Endothelial cell of umbilical vein (primary cell): Measurements from ENCODE around the gene DIO1. TPM values are rescaled to one million over a fixed set of nuclear protein-coding genes. Genes with fewer than 3 reads are reported as not detected.

ENCODE experiments used
- BruUV-seq: library from RNA; stranded (reverse); fragments of 400-500 nt; replicated peaks from 2 replicates; lab custom pipeline; 2021; lab: Mats Ljungman, UMichigan
- CTCF ChIA-PET: fragments of 300-600, 350-600 bp; sonication (Branson Sonifier 250); formaldehyde crosslinking; loops from one replicate; lab custom pipeline; 2021; ENCODE audit warnings: antibody characterized with exemption, inconsistent platforms; lab: Charles Lee
- POLR2A ChIA-PET: fragments of 300-600, 350-600 bp; sonication (Branson Sonifier 250); formaldehyde crosslinking; loops from one replicate; lab custom pipeline; 2021; ENCODE audit warnings: antibody characterized with exemption, inconsistent platforms; lab: Charles Lee
- DNase-seq: peaks from one replicate; pipeline ENCODE4 v3.0.0-alpha.2; 2011; ENCODE audit warnings: low read depth, low spot score
- FAIRE-seq: peaks from 2 replicates; lab custom pipeline; 2011; peaks lifted over from hg19 to GRCh38; lab: Jason Lieb, UNC
- H2AFZ ChIP-seq: 2 replicates; pipeline ENCODE4 v1.6.0; 2012; ENCODE audit warnings: low read depth, low read length, control low read depth, inconsistent platforms
- H3K27ac ChIP-seq: 2 replicates; pipeline ENCODE4 v1.5.1; 2011; ENCODE audit warnings: low read depth, mild to moderate bottlenecking, control low read depth, low read length, moderate library complexity; ENCODE audit not compliant: insufficient read depth
- H3K27me3 ChIP-seq, 2 experiments: 2 replicates each; pipeline versions ENCODE4 v1.6.0 to v1.6.1; 2011; ENCODE audit warnings: low read length in 2 of 2, mixed read lengths in 1 of 2; ENCODE audit not compliant: control insufficient read depth in 2 of 2, insufficient read depth in 2 of 2
- H3K36me3 ChIP-seq, 2 experiments: 2 replicates in 1 of 2; 3 replicates in 1 of 2; pipeline ENCODE4 v1.5.1; 2011; ENCODE audit warnings: low read length in 2 of 2, mild to moderate bottlenecking in 1 of 2, moderate library complexity in 1 of 2; ENCODE audit not compliant: control insufficient read depth in 2 of 2, insufficient read depth in 2 of 2; ENCODE audit errors: extremely low read depth in 1 of 2
- H3K4me1 ChIP-seq: 3 replicates; pipeline ENCODE4 v1.5.1; 2011; ENCODE audit warnings: mild to moderate bottlenecking, low read length; ENCODE audit not compliant: control insufficient read depth, insufficient read depth; ENCODE audit errors: extremely low read depth
- H3K4me2 ChIP-seq: 2 replicates; pipeline ENCODE4 v1.6.1; 2011; ENCODE audit warnings: low read length, control low read depth, mixed read lengths; ENCODE audit not compliant: insufficient read depth
- H3K4me3 ChIP-seq, 3 experiments: fragments of 200-600 bp in 1 of 3; sonication (generic), shearing (Covaris generic) in 1 of 3; replicated peaks in 1 of 3; 2 replicates each; pipeline ENCODE4 v1.5.1; 2011 to 2016; ENCODE audit warnings: control low read depth in 3 of 3, low read length in 3 of 3, mild to moderate bottlenecking in 2 of 3, inconsistent platforms in 1 of 3, low read depth in 1 of 3, moderate library complexity in 1 of 3; ENCODE audit not compliant: insufficient read depth in 1 of 3
- H3K79me2 ChIP-seq: 2 replicates; pipeline ENCODE4 v1.6.0; 2012; ENCODE audit warnings: low read length, inconsistent platforms; ENCODE audit not compliant: control insufficient read depth, insufficient read depth
- H3K9ac ChIP-seq: replicated peaks from 2 replicates; pipeline ENCODE3; 2011; ENCODE audit warnings: low read length, control low read depth; ENCODE audit not compliant: insufficient read depth; ENCODE audit errors: extremely low read depth
- H3K9me1 ChIP-seq: replicated peaks from 3 replicates; pipeline ENCODE4 v1.6.0; 2011; ENCODE audit warnings: mild to moderate bottlenecking, low read length; ENCODE audit not compliant: control insufficient read depth, insufficient read depth; ENCODE audit errors: extremely low read depth
- H3K9me3 ChIP-seq: replicated peaks from 2 replicates; pipeline ENCODE4 v1.5.1; 2012; ENCODE audit warnings: low read length, inconsistent platforms; ENCODE audit not compliant: control insufficient read depth, insufficient read depth
- H4K20me1 ChIP-seq: replicated peaks from 2 replicates; pipeline ENCODE3; 2011; ENCODE audit warnings: mild to moderate bottlenecking, low read length; ENCODE audit not compliant: control insufficient read depth, insufficient read depth; ENCODE audit errors: extremely low read depth
- CTCF ChIP-seq, 2 donors: IDR thresholded peaks; 1 replicate in 1 of 2; 2 replicates in 1 of 2; pipeline ENCODE4 v1.5.1; 2011; ENCODE audit warnings: low read length in 2 of 2, mild to moderate bottlenecking in 2 of 2, moderate library complexity in 2 of 2, control low read depth in 1 of 2, inconsistent platforms in 1 of 2, low read depth in 1 of 2; ENCODE audit not compliant: insufficient read depth in 1 of 2; ENCODE audit errors: extremely low read depth in 1 of 2
- EZH2 ChIP-seq: IDR thresholded peaks from 2 replicates; pipeline ENCODE4 v1.6.1; 2012; ENCODE audit warnings: borderline replicate concordance, low read depth, mild to moderate bottlenecking, moderate library complexity, low read length, inconsistent platforms; ENCODE audit not compliant: severe bottlenecking
- FOS ChIP-seq: IDR thresholded peaks from 2 replicates; pipeline ENCODE4 v1.6.1; 2011; ENCODE audit warnings: mild to moderate bottlenecking, low read length, moderate library complexity, borderline replicate concordance; ENCODE audit not compliant: insufficient read depth
- GATA2 ChIP-seq: IDR thresholded peaks from 2 replicates; pipeline ENCODE4 v1.7.0; 2011; ENCODE audit warnings: low read depth, mild to moderate bottlenecking, moderate library complexity, mixed read lengths, low read length; ENCODE audit not compliant: insufficient read length, insufficient read depth
- JUN ChIP-seq: IDR thresholded peaks from 2 replicates; pipeline ENCODE4 v1.6.1; 2011; ENCODE audit warnings: borderline replicate concordance, low read depth; ENCODE audit not compliant: insufficient read length, insufficient read depth
- MAX ChIP-seq: IDR thresholded peaks from 2 replicates; pipeline ENCODE4 v1.6.1; 2011; ENCODE audit not compliant: insufficient read depth, insufficient read length
- MYC ChIP-seq: IDR thresholded peaks from one replicate; pipeline ENCODE4 v1.6.1; 2011; ENCODE audit warnings: mild to moderate bottlenecking, low read depth, low read length
- POLR2A ChIP-seq: IDR thresholded peaks from 2 replicates; pipeline ENCODE4 v1.6.1; 2012; ENCODE audit warnings: low read depth, mild to moderate bottlenecking, control low read depth, low read length
- POLR2AphosphoS5 ChIP-seq: IDR thresholded peaks from 2 replicates; pipeline ENCODE4 v1.6.1; 2012; ENCODE audit warnings: low read depth, mild to moderate bottlenecking, control low read depth, low read length, moderate library complexity; ENCODE audit not compliant: insufficient read depth
- dilution Hi-C: fragments of 300-500 bp; cut with MboI; formaldehyde crosslinking; loops from one replicate; pipeline ENCODE4 v1.15.0; 2019; ENCODE audit warnings: low sequenced_read_pairs; ENCODE audit not compliant: extremely low pct_ligation_motif_present
- intact Hi-C: fragments of 100-400 bp; cut with micrococcal nuclease; formaldehyde crosslinking; loops from one replicate; pipeline ENCODE4 v1.10.0; 2022
- polyA plus RNA-seq, 4 experiments: library from polyadenylated mRNA; depleted of rRNA in 3 of 4; stranded (reverse) in 3 of 4; unstranded in 1 of 4; fragments of >200 nt; gene quantifications; 2 replicates each; pipeline versions ENCODE4 v1.2.1 to v1.2.3, GENCODE V29; 2011 to 2012; ENCODE audit warnings: missing spikeins in 1 of 4
- total RNA-seq: library from RNA; stranded (reverse); gene quantifications from 2 replicates; pipeline ENCODE4 v1.2.3, GENCODE V29; 2021

Gene DIO1
- total and polyA plus RNA-seq, 2 donors (not counting 3 experiments of a cell fraction or from before 2014, with no cell fraction given) = not detected

- Histone ChIP-seq H3K9ac (peak overlapping the region; percentile 63), H3K4me3 (peak overlapping the region in 2 of 3 experiments; percentile 80 to 91), H3K9me3 (no peaks in the 10 kb centered on the region), H3K27ac (no peak overlapping the region), H3K9me1 (no peaks in the 10 kb centered on the region), H3K4me1 (peaks cover 20% of the 10 kb centered on the region), H3K27me3 (no peaks in the 10 kb centered on the region), H2AFZ (no peak overlapping the region), H3K36me3 (peaks cover 4 to 11% of the 10 kb centered on the region in 2 experiments), H3K79me2 (peaks cover 40% of the 10 kb centered on the region), H4K20me1 (no peaks in the 10 kb centered on the region), H3K4me2 (peak overlapping the region; percentile 47)
- ChIA-PET POLR2A (no interaction called here), CTCF (interaction anchor here (0.6 to 7.6 kb wide), 10 partner anchors 9 to 462 kb away, joined by 3 to 81 read pairs (median 3); no protein-coding TSS in a partner anchor)
- no peak for FAIRE-seq
- BruUV-seq = no TSS peak
- DNase-seq = no peak
- dilution Hi-C loops = no loop called here
- intact Hi-C loops = no loop called here
- TF ChIP-seq CTCF (IDR thresholded peaks at IDR 0.05; ENCODE audit: extremely low read depth in 1 of 2, insufficient read depth in 1 of 2, low read depth in 1 of 2, low read length in 2 of 2) = no peak
- no peak for TF ChIP-seq POLR2AphosphoS5
- no peak for TF ChIP-seq GATA2
- TF ChIP-seq JUN = no peak
- no peak for TF ChIP-seq MYC
- no peak for TF ChIP-seq POLR2A
- TF ChIP-seq MAX = no peak
- TF ChIP-seq FOS = no peak
- no peak for TF ChIP-seq EZH2
Observed at GRCh38 chr1:53947172-53947907, 53.4 kb downstream of the DIO1 start.
